Activated gamma-delta T cell treated with anti-CD3 and anti-CD28 coated beads, Interleukin-2, amount 50 U/mL, for 16 hours (primary cell): ENCODE results near the gene GBGT1.

Experiments
- DNase-seq: peaks from one replicate; pipeline ENCODE4 v3.0.0-alpha.2; 2020; ENCODE audit warnings: low read depth

GBGT1 gene

DNA sequence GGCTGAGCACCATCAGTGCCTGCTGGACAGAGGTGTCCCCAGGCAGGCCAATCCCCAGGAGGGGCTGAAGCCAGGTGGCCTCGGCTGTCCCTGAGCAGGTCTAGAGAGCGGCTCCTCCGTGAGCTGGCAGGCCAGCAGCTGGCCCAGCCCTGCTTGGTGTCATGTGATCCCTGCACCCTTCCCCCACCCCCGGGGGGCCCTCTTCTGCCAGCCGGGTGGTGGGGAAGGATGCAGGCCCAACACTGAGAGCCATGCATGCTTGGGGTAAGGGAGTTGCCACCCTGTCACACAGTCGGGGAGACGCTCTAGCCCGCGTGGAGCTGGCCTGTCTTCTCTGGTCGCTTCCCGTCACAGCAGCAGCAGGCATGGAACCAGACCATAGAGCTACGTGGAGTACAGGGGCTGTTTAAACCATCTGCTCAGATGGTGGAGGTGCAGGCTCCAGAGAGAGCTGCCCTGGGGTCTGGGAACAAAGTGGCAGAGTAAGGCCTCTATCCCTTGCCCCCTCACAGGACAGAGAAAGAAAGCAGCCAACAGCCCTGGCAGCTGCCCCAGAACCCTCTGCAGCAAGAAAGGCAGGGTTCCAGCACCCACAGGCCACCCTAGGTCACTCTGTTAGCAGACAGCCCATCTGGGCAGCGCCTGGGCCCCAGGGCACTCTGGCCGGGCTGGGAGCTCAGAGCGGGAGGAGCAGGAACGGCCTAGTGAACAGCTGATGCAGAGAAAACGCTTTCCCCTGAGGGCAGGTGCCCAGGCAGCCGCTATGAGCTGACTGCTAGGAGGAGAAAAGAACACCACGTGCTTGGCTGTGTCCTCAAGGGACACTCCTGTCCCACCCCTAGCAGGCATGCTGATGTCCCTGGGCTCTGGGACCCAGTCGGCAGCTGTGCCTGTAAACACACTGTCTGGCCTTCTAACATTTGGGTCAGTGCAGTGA is 49.5 kb downstream of the GBGT1 start:
- DNase-seq, result no peak

DNA sequence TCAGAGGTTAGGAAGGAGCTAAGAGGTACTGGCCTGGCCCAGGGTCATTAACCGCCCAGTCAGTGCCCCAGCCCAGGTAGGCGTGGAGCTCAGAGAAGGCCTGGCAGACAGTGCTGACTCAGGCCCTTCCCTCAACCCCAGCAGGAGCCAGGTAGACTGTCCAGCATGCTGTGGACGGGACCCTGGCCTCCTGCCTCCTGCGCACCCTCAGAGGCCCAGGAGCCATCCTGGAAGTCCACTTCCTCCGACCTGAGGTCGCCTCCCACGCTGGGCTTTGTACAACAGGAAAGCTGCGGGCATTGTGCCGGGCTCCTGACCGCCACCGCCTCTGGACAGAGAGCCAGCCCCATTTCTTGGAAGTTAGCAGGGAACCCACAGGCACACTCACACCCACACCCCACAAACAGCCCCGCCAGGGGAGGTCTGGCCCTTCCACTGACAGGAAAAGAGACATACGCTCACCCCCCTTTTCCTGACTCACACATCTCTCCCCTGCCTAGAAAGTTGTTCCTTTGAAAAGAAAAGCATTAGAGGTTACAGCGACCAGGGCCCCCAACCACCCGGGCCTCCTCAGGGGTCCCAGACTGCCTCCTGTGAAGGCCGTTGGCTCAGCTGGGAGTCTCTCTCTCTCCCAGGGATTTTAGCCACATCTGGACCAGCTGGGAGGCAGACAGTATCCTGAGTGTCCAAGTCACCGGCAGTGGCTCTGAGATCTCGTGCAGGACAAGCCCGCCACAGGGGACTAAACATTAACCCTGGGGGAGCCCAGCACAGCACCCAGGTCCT is 50.4 kb downstream of the GBGT1 start:
- DNase-seq, result no peak

DNA sequence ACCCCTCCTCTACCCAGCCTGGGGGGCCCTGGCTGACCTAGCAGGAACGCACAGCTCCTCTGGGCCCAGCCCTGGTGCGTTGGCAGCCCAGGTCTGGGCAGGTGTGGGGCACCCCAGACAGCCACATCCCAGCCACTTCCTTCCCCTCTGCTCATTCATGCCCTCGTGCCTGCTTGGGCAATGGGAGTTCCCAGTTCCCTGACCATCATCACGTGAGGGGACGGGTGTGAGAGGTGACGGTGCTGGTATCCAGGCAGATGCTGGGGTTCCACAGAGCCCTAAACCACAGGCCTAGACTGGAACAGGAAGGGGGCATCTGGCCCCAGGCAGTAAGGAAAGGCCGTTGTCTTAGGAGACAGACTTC is 51.1 kb downstream of the GBGT1 start:
- DNase-seq, result no peak

DNA sequence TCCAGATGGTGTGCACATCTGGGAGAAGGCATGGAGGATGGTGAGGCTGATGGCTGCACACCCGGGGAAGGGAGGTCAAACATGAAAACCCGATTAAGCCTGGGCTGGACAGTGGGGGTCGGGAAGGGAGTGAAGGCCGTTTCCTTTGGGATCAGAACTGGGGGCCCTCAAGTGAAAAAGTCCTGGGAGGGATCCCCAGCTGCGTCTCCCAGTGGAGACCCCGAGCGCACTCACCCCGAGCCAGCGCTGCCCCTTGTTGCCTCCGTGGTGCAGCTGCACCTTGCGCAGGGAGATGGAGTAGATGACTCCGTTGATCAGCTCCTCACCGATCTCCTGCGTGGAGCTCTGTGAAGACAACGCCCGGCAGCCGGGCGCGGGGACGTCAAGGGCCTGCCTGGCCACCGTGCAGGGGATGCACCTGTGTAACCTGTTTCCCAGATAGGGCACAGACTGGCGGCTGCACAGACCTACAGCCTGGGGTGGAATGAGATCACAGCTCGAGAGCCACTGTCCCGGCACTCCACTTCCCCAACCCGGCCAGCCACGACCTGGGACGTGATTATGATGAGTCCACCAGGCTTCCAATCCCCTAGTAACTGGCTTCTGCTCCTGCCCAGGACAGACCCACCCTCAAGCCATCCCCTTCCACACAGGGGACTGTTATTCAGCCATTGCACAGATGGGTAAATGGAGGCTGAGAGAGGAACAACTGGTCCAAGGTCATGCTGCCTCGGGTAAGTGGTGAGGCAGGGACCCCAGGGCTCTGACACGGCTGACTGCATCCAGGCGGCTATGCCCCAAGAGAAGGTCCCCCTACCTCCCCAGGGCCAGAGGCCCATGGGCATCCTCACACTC is 51.7 kb downstream of the GBGT1 start:
- no peak for DNase-seq

DNA sequence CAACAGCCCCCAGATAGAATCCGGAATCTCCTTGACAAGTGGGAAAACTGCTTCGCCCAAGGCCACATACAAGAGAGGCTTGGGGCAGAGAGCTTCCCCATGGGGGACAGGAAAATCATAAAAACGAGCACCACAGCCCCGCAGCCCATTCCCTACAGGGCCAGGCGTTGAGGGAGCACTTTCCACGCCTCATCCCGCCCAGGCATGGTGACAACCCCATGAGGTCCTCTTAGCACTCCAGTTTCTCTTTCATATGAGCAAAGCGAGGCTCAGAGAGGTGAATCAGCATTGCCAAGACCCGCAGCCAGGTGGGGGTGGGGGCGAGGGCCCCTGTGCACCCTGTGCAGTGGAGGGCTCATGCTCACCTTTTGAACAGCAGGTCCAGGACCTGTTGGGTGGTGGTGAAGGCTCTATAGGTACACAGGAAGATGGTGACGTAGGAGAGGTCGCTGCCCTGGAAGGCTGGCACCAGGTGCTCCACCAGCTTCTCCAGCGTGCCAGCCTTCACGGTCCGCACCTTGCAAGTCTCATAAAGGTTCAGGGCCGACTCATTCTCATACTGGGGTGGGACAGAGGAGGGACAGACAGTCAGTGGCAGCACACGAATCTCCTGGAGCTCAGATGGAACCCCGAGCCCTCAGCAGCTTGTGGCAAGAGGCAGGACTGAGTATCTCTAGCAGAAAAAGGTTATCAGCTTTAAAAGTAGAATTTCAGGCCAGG is 53.6 kb downstream of the GBGT1 start:
- DNase-seq, result no peak

DNA sequence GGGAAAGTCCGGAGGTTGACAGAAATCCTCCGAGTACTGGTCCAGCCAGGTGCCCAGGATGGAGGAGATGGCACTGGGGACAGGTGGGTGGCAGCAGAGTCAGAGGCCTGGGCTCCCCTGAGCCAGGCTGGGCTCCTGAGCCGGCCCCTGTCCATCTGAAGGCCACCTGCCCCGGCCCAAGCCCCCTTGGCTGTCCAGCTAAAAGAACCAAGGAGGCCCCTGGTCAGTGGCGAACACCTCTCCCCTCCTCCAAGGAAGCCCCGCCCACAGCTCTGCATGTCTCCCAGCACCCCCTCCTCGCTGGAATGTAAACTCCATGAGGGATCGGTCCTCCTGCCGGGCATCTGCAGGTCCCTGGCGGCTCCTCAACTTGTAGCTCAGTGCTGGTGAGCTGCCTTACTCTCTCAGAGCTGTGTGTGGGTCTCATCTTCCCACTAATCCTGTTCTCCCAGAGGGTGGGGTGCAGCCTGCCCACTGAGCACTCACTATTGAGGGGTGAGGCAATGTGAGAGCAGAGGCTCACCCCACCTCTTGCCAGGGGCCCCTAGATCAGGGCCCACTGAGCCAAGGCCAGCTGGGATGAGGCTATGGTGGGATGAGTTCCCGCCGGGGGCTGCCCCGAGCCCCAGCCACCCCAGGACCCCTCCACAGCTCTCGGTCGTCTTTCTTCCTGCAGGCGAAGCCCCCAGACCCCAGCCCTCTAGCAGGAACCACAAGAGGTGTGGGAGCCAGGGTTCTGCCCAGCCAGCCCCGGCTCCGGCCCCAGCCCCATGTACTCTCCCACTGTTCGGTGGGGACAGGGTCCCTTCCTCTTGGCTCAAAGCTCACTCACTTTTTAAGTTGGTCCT is 54.7 kb downstream of the GBGT1 start:
- no peak for DNase-seq

DNA sequence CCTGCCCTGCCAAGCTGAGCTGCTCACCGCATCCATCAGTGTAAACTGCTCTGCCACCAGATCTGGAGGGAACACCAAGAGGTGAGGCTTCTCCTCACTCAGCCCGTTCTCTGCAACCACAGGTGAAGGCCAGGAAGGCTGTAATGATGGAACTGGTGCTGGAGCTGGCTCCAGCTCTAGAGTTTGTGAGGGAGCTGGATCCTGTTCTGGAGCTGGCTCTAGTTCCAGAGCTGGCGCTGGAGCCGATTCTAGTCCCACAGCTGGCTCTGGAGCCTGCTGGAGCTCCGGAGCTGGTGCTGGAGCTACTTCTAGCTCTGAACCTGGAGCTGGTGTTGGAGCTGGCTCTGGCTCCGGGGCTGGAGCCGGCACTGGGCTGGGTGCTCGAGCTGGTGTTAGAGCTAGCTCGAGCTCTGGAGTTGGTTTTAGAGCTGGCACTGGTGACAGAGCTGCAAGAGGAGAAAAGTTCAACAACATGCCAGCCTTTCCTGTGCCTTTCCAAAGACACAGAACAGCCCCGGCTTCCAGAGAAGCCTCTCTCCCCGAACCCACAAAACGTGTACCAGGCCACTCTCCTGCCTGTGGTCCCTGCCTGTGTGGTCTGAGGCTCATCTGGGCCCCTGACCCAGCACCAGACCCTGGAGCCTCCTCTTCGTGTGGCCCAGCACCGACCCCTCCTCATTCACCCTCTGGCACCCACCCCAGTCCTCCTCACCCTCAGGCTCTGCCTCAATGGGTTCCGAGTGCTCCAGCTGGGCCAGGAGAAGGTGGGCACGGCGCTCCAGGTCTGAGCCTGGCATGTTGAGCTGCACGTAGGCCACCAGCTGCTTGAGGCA is 55.5 kb downstream of the GBGT1 start:
- DNase-seq, result no peak

DNA sequence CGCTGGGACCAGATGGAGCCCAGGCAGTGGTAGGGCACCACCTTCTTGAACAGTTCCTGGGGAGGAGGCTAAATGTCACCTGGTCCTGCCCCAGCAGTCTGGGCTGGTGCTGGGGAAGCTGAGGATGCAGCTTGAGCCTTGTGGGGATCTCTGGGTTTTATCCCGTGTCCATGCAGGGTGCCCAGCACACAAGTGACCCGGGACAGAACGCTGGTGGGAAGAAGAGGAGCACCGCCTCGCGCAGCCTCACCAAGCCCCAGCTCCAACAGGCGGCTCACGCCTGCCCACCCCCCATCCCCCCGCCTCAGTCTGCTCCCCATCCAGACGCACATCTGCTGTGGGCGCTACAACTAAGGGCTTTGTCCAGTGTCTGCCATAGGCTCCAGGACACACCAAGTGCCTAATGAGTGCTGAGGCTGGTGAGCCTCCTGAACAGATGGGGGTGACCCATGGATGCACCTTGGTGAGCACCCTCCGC is 56.4 kb downstream of the GBGT1 start:
- no peak for DNase-seq

DNA sequence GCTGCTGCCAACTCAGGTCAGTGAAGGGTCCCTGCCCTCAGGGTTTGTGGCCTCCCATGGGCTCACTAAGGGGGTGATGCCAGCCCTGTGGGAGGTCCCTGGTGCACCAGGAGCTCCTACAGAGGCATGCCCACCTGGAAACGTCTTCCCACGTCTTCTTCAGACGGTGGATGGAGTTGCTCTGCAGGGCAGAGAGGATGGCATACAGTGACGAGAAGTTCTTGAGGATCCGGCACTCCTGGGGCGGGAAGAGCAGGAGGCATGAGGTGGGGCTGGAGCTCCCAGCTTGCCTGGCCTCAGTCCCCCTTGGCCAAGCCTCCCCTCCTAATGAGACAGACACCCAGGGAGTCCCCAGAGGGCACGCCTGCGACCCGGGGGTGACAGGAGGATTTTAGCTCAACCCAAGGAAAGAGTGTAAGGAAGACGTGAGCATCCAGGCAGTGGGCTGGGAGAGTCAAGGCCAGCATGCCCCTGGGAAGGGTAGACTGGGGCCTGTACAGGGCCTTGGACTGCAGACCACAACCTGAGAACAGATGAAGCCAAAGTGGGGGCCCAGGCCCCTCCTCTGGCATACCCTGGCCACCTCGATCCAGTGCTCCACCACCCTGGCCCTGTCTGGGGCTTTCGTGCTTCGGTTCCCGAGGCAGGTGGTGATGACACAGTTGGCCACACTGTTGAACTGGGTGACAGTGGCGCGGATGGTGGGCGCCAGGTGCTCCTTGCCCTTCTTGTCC is 57.0 kb downstream of the GBGT1 start:
- no peak for DNase-seq

DNA sequence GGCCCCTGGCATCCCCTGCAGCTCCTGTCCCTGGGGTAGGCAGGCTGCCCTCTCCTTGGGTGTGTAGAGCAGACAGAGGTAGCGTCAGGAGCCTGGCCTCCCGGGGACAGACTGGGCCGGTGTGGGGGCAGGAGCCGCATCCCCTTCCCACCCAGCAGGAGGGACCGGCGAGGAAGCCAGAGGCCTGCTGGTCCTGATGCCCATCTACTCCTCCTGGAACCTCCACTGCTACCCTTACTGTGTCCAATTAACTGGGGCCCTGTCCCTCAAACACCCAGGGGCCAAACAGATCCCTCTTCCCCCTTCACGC is 58.3 kb downstream of the GBGT1 start:
- no peak for DNase-seq

DNA sequence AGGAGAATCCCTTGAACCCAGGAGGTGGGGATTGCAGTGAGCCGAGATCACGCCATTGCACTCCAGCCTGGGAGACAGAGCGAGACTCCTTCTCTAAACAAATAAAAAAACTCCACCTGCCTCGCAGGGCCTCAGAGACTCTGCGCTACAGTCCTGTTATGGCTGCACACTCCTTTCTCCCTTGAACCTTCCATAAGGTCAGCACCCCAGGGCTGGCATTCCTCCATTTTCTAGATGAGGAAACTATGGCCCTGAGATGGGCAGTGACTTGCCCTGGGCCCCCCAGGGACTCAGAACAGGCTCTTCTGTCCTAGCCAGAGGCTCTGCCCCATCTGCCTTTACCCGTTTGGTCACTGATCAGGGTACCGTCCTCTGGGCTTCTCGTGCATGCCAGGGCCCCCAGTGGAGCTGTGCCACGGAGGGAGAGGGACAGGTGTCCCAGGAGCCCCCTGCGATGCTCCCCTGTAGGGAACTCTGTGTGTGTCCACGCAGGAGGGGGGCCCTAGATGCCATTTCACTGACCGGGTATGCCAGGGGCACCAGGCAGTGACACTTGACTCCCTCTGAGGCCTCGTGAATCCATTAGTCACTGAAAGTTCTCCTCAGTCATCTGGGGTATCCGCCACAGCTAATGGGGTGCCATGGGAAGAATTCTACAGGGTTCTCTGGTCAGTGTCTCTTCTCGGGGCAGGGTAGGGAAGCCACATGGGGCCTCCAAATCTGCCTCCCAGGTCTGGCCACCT is 58.8 kb downstream of the GBGT1 start:
- no peak for DNase-seq

DNA sequence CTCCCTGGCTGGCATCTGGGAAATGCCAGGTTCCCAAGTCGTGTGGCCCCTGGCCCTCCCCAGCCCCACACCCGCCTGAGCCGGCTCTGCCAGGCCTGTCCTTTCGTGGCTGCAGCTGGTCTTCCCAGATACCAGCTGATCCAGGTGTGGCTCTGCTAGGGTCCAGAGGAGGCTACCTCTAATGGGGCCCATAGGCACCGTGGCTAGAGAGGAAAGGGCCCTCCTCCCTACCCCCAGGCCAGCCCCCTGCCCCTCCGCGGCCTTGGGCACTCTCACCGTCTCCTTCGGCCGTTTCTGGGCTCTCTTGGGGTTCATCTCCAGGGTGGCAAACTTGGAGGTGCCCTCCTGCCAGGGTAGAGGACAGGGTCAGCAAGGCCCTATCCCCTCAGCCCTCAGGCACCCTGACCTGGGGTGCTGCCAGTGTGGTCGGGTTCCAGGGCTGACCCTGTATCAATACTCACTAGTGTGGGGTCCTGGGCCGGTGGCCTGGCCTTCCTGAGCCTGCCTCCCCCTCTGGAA is 59.7 kb downstream of the GBGT1 start:
- DNase-seq, result no peak

DNA sequence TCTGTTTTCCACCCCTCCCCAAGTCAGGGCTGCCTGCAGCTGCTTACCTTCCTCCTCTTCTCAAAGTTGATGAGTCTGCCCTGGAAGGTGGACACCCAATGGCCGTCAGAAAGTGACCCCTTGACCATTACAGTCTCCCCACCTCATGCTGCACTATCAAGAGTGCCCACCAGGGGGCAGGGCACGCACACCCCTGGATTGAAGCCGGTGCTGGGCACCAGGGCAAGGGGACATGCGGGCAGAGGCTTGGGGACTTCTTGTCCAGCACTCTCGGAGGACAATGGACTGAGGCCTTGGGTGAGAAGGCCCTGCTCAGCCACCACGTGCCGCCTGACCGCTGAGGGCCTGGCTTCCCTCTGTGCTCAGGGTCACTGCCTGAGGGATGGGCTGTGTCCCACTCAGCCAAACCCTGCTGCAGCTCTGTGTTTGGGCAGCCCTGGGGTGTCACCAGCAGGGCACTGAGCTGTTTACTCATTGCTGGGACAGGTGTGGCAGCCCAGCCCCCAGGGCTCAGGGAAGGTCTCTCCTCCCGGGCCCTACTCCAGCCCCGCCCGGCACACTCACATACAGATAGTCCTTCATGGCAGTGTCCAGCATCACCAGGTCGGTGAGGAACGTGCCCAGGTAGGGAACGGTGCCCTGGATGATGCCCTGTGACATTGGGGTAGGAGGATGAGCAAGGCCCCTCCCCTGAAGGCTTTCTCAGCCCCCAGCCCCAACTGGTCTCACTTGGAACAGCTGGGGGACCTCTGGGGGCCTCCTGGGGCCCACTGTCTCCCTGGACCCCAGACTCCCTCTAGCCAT is 60.3 kb downstream of the GBGT1 start:
- peak; percentile 38 for DNase-seq
